GM19025 (cell line): ENCODE results near the gene RBFOX1.

ENCODE experiments used
- ATAC-seq: cut with Tn5 transposase; IDR thresholded peaks from one replicate; pipeline ENCODE4 v1.9.1; 2021; ENCODE audit warnings: mild to moderate bottlenecking, low read depth, moderate library complexity; ENCODE audit not compliant: unreplicated experiment

Gene RBFOX1

DNA sequence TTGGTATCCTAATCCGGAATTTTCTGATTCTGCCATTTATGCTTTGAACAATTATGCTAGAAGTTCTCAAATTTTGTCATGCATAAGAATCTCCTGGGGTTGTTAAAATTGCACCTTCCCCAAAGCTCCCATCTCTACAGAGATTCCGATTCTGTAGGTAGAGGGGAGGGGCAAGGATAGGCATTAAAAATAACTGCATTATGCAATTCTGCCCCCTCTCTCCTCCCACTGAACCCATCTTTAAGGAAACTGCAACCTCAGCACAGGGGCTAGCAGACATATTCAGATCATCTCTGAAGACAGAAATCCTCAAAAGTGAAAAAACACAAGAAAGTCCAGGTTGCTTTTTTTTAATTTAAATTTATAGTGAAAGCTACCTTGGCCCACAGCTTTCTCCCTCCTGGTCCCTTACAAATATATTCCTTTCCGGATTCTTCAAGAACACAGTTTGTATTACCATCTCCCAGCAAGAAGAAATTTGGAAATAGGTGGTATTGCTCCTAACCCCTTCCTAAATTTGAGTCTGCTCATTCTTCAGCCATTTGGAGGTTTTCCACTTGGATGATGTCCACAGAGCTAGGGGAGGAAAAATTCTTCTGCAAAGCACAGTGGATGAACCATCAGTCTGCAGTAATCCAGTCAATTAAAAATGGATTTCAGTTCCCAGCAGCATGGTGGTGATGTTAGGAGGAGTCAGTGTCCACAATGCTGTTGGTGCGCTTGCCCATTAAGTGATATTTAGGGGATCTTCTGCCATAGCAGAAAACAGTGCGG is 67.7 kb downstream of the RBFOX1 start:
- no peak for ATAC-seq

DNA sequence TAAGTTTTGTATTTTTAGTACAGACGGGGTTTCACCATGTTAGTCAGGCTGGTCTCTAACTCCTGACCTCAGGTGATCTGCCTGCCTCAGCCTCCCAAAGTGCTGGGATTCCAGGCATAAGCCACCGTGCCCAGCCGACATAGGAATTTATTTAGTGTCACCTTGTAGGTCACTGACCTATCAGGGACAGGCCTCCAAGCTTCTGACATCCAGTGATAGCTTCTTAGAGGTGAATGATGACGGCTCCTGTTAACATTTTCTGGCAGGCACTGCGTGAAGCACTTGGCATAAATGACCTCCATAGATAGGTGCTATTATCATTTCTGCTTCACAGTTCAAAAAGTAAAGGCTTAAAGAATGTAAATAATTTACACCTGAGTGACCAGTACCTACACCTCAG is 71.6 kb downstream of the RBFOX1 start:
- ATAC-seq: no peak

DNA sequence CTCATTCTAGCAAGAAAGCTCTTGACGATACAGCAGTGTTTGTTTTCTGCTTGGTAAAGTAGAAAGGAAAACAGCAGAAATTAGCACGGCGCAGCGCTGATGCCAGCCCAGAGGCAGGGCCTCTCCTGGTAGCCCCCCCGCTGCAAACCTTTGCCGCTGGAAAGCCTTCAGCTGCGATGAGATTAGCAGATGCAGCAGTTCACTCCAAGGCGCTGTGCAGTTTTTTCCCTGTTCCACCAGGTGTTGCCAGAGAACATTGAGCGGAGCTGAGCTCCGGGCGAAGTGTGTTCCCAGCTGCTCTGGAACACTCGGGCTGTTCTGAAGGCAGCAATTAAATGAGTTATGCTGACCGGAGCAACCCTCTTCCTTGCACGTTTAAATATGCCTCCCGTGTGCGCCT is 72.5 kb downstream of the RBFOX1 start:
- no peak for ATAC-seq

DNA sequence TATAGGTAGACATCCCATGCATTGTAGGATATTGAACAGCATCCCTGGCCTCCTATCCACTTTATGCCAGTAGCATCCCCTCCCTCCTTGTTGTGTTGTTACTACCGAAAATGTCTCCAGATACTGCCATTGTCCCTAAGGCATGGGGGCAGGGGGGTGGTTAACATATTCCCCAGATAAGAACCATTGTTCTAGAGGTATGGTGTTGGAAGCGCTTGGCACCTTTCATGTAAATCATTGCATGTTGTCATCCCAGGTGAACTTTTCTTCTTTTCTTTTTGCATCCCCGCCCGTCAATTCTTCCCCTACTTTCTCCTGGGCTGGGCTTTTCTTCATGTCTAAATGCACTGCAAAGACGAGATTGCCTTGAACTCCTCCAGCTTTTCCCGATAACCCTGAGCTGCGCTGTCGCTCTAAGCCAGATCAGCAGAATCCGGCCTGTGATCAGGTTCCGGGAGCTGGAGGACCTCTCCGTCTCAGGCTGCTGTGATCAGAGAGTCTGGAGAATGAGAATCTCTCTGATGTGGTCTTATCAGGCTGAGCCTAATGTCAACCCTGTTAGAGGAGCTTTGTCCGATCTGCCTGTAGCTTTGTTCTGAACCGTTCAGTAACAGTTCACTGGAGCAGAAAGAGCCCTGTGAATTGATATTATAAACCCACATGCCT is 76.2 kb downstream of the RBFOX1 start:
- no peak for ATAC-seq

DNA sequence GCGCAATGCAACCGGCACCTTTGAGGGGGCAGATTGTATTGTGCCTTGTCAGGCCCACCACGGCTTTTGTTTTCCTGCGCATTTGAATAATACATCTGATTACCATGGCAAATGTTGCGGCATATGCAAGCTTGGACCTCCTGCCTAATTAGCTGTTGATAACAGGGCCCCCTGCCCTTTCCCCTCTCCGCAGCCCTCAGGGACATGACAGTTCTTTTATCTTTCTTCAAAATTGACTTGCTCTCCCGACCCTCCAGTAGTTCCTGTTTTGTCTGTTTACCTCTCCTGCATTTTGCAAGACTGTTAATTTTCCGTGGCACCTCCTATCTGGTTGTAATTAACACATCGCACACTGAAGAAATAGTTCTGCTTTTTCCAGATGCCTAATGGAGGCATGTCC is 86.8 kb downstream of the RBFOX1 start:
- no peak for ATAC-seq

DNA sequence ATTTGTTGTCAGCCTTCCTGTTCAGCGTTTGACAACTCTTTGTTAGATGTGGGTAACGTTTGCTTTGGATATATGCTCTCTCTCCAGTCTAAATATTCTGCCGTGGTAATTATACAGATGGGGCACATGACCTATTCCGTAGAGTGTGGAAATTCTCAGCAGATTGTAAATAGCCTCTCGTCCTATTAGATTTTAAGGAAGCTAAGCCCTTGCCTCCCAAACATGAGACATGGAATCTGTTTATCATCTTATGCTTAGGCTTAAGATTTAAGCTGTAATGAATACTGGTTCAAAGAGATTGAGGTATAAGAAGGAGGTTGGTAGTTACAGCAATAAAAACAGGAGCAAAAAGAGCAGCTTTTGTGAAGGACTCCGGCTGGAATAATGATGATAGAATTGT is 87.4 kb downstream of the RBFOX1 start:
- ATAC-seq: no peak

DNA sequence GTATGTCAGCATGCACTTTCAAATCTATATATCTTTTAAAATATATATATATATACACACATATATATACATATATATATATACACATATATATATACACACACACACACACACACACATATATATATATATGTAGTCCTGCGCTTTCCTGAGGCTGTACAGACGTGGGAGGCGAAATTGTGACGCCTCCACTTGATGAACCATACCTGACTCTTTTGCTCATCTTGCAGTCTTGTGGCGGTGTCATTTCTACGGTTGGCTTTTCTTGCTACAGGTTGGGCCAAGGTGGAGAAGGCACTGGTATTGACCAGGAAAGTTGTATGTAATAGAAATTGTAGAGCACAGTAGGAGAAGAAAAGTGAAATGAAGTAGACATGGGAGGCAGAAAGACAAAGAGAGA is 88.2 kb downstream of the RBFOX1 start:
- no peak for ATAC-seq

DNA sequence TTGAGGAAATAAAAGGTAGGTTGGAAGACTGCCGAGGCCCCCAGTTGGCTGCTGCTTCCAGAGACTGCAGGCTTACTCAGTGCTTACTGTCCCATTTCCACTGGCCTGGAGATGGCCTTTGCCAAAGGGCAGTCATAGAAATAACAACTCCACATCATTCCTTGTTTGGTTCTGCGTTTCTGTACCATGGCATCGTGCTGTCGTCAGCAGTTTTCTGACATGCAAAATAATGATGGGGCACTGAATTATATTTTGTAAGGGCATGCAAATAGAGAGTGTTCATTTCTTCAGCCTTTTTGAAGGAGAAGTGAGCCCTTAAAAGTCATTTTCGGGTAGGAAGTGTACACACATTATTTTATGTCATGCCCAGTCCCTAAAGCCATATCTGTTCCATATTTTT is 88.9 kb downstream of the RBFOX1 start:
- ATAC-seq: no peak

DNA sequence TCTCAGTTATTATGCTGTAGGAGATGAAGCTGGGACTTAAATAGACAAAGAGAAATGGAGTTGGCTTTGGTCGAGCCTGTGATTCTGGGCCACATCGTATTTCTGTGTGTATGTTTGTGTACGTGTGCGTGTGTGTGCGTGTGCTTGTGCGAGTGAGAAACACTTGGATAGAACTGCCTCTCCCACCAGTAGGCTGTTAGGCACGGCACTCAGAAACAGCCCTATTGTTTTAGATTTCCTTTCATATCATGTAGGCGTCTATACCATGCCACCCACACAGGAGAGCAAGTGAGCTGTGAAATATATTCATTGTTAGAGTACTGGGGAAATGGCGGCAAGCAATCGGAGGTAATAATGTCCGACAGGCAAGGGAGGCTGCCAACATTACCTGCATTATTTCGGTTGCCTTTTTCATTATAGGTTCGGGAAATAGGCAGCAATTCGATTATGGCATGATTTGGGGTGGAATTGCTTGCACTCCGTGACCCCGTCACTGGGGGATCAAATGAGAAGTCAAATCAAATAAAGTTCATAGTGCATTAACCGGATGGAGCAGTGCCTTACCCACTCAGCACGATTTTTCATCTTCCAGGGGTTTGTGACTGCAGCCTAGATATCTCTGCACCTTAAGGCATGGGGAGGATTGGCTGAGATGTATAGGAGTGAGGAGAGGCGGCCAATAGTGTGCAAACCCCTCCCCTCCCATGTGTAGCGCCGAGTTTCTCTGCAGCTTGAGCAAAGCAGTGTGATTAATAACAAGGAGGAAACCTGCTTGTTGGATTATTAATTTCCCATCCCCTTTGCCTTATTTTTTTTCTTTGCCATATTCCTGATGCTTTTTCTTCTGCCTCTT is 89.6 kb downstream of the RBFOX1 start:
- ATAC-seq: no peak

DNA sequence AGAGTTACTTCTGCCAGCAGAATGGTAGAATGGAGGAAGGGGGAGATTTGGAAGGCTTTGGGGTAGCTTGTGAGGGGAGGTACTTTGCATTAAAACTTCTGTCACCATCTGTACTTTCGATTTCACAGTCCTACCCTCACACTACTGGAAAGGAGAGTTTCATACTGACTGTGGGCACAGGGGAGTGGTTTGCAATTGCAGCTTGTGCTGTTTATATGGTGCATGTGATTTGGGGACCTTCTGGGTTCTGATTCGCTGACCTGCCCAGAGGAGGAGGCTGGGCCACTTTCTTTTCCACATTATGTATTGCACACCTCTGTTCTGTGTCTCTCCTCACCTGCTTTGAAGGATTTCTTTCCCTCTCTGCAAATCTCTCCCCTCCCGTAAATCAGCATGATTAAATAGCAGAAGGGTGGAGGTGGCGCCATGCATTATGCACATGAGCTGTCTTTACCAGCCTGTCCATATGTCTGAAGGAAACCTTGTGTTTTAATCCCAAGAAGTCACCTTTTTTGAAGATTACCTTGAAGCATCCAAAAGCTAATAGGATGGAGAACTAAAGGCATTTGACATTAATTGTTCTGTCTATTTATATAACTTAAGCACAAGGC is 90.9 kb downstream of the RBFOX1 start:
- no peak for ATAC-seq

DNA sequence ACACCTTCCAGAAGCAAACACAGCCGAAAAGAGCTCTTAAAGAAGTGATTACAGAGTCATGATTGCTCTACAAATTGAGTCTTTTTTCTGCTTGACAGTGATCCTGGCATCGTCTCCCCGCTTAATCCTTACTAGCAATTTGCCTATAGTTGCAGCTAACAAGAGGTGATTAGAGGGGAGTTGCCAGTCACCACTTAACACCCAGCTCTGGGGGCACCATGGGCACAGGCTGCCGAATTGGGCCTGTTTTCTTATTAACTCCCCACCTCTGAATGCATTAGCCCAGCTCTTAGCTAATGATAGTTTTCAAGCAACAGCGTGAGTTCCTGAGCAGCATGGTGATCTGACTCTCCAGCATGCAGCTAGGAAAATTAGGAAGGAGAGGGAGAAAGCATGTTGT is 93.5 kb downstream of the RBFOX1 start:
- ATAC-seq: no peak

DNA sequence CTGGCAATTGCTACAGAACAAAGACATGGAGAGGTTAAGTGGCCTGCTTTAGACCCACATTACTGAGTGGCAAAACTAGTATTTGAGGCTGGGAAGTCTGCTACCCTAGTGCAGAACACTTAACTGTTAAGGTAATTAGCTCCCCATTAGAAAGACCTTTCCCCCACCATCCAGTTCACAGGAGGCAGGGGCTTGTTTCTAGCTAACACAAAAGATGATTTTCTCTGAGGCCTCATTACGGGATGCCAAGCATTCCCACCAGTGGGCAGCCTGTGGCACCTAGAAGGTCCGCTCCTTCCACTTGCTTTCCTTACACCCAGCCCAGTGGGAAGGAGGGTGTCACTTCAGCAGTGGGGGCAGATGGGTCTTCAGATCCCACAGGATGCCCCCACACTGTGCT is 99.1 kb downstream of the RBFOX1 start:
- ATAC-seq: no peak

DNA sequence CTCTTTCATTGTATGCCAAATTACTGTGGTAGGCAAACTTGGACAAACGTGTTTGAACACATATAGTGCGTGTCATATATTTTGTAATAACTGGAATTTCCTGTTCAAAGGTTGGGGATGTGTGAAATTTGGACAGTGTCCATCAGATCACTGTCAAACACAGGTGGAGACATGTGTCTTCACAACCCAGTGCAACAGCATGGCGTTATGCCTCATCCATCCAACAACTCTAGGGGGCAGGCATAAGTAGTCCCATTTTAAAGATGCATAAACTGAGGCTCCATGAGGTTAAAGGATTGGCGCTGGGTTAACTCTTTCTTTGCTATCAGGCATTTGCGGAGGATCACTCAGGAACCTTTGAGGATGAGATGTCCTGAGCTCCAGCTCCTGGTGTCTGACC is 103.7 kb downstream of the RBFOX1 start:
- no peak for ATAC-seq

DNA sequence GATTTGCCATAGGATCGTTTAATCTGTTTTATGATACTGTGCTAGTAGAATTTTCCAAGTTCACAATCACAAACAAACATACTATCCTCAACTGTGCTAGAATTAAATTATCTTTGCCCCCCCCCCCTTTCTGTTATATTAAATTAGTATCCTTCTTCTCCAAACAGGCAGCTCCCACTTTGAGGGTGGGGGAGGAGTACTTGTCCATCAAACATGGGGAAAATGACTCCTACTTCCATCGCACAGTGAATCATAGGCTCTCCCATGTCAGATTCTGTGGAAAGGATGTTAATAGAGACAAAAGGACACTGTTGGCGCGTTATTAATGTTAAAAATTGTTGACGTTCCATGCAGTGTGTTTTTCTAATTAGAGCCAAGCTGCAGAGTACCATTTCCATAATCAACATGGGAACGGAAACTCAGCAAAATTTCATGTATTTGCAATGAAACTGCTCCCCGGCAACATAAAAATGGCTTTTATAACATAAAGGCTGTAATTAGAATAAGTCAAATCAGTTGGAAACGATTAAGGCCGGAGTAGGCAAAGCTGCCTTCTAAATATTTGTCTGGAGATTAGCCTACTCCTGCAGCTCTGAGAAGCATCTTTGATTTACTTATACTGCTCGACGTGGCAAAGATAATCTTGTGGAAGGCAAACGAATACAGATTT is 104.6 kb downstream of the RBFOX1 start:
- no peak for ATAC-seq

DNA sequence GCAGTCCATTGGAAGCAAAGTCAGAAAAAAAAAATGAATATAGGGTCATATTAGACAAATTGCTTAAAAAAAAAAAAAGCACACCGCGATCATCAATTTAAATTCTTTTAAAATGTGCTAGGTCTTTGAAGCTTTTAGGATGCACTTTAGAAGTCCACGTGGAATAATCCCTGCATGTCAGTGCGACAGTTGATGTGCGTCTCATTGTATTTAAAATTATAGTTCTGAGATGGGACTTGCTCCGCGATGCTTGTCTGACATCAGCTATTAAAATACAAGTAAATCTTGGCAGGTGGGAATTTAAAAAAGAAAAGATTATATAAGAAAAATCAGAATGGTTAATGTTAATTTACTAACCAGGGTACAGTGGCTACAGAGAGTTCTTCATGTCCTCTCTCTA is 105.2 kb downstream of the RBFOX1 start:
- no peak for ATAC-seq

DNA sequence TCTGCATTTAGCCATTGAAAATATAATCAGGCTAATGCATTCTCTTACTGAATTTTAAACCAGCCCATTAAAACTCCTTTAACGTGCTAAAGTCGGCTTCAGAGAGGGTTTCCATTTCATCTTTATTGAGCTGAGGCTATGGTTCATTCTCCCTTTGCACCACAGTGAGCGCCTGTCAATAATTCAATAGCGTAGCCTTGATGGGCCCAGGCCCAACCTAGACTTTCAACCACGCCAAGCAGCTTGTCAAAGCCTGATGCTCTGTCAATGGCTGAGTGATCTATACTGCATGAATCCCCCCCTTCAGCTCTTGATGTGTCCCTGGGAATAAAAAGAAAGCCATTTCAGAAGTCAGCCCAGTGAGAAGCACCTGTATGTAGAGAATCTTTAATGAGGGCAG is 106.0 kb downstream of the RBFOX1 start:
- ATAC-seq: no peak

DNA sequence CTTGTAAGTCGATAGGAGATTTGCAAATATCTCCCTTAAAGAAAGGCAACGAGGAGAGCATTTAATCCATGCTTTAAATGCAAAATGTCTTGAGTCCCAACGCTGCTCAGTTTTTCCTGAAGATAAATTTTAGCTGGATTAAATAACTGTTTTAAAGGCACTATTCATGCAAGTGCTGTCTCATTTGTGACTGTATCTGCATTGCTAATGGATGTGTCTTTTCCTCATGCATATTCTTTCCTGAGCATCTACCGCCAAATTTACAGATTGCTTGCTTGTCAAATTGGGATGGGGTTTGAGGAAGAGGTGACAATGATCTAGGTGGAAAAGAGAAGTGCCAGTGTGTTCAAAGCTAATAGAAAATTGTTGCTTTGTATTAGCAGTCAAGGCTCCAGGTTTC is 106.9 kb downstream of the RBFOX1 start:
- no peak for ATAC-seq

DNA sequence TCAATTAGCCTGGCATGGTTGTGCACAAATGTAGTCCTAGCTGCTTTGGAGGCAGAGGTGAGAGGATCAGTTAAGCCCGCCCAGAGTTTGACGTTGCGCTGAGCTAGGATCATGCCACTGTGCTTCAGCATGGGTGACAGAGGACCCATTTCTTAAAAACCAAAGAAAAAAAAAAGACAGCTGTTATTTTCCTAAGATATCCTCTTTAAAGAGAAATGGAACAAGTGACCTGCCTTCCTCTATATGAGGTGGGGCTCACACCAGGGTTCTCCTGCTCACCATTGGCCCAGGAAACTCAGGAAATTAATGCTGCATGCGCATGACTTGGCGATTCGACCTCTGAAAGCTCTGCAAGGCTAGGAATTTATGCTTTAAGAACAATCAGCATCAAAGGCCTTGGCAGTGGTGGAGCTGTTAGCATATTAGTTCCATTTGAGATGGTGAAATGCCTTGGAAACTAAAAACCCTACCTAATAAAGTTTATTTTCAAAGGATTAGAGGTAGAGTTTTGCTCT is 108.3 kb downstream of the RBFOX1 start:
- ATAC-seq: no peak

DNA sequence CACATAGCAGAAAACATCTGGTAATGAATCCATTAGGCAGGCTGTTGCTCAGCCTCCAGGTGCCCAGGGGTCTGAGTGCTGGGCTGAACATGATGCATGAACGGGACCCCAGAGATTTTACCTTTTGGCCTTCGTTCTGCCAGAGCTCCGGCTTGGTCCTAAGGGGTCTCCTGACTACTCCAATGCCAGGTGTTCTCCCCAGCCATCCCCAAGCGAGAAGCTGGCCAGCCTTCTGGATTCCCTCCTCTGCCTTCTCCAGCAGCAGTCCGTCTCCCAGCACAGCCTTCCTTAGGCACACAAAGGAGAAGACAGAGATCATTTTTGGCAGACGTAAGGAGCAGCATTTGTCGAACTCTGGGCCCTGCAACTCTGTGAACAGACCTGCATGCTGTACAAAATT is 109.4 kb downstream of the RBFOX1 start:
- no peak for ATAC-seq

DNA sequence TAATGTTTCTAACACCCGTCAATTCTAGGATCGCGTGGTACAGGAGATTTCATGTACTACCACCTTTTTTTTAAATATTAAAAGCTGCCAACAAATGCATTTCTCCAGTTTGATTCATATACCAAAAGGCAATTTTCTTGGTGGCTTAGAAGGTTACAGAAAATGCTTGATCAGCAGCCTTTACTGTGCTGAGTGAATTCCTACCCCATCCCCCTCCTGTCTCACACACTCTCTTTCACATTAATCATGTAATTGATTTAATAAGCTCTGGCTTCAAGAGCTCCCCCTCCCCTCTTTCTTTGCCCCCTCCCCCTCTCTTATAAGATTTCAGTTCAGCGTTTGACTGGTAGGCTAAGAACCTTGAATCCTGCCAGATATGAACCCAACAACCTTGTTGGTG is 110.5 kb downstream of the RBFOX1 start:
- ATAC-seq: no peak
